ENCODE data around the gene ZNF385B. TPM values are rescaled to one million over a fixed set of nuclear protein-coding genes. Genes with fewer than 3 reads are reported as not detected.

Gene ZNF385B
- total RNA-seq, 3 donors from 2014 or later (not counting 1 experiment from before 2014, with no cell fraction given): 0.54 TPM; not detected in 2

- DNase-seq (no peak), ATAC-seq (no peak)
- H3K27ac ChIP-seq (ENCODE audit: low read length): no peak overlapping the region
- H3K4me3 ChIP-seq (ENCODE audit: low read length): no peak overlapping the region
- H3K36me3 ChIP-seq (ENCODE audit: control insufficient read depth, insufficient read depth, low read length): no peaks in the 10 kb centered on the region
- H3K9me3 ChIP-seq (ENCODE audit: control insufficient read depth, insufficient read depth, low read length): no peaks in the 10 kb centered on the region
- H3K4me1 ChIP-seq (ENCODE audit: control insufficient read depth, insufficient read depth, low read length): no peaks in the 10 kb centered on the region
- Mint-ChIP-seq H3K9me3 (no peaks in the 10 kb centered on the region), H3K4me1 (no peaks in the 10 kb centered on the region), H3K27ac (no peak overlapping the region), H3K4me3 (no peak overlapping the region), H3K36me3 (no peaks in the 10 kb centered on the region), H3K27me3 (ENCODE audit: low read depth in 2 of 2) (peaks cover 25 to 30% of the 10 kb centered on the region in 2 donors)
- 100% methylated on average over 1 of the region's 3 CpGs for WGBS (ENCODE audit: insufficient coverage)
- no peak for TF ChIP-seq CTCF (IDR thresholded peaks at IDR 0.05)
- intact Hi-C loops (cut with micrococcal nuclease): no loop called here
- H3K27me3 ChIP-seq (ENCODE audit: control insufficient read depth, insufficient read depth, low read length): peaks cover 2% of the 10 kb centered on the region
Measured at GRCh38 chr2:179412112-179412511, 449.3 kb downstream of the ZNF385B start.

GRCh38 chr2:179410552-179411356, 450.7 kb downstream of the ZNF385B start:
- H3K4me3 ChIP-seq (ENCODE audit: low read length): no peak overlapping the region
- H3K36me3 Mint-ChIP-seq: no peaks in the 10 kb centered on the region
- intact Hi-C loops (cut with micrococcal nuclease): no loop called here
- no peaks in the 10 kb centered on the region for H3K36me3 ChIP-seq (ENCODE audit: control insufficient read depth, insufficient read depth, low read length)
- H3K27ac ChIP-seq (ENCODE audit: low read length): no peak overlapping the region
- H3K27me3 Mint-ChIP-seq (ENCODE audit: low read depth in 2 of 2): peaks cover 25 to 28% of the 10 kb centered on the region in 2 donors
- no peak overlapping the region for H3K4me3 Mint-ChIP-seq
- H3K9me3 ChIP-seq (ENCODE audit: control insufficient read depth, insufficient read depth, low read length): no peaks in the 10 kb centered on the region
- no peaks in the 10 kb centered on the region for H3K9me3 Mint-ChIP-seq
- DNase-seq: peak in 1 of 2 donors; percentile 50
- H3K4me1 ChIP-seq (ENCODE audit: control insufficient read depth, insufficient read depth, low read length): no peaks in the 10 kb centered on the region
- no peak overlapping the region for H3K27ac Mint-ChIP-seq
- 24% methylated on average over 8 of the region's 8 CpGs for WGBS (ENCODE audit: insufficient coverage)
- H3K4me1 Mint-ChIP-seq: no peaks in the 10 kb centered on the region
- peaks cover 3% of the 10 kb centered on the region for H3K27me3 ChIP-seq (ENCODE audit: control insufficient read depth, insufficient read depth, low read length)
- ATAC-seq: peak in 2 of 3 donors; percentile 38 to 58
- TF ChIP-seq CTCF (IDR thresholded peaks at IDR 0.05): peak; percentile 62

GRCh38 chr2:179403624-179404023, 457.8 kb downstream of the ZNF385B start:
- no peak overlapping the region for H3K4me3 ChIP-seq (ENCODE audit: low read length)
- Mint-ChIP-seq H3K9me3 (no peaks in the 10 kb centered on the region), H3K27me3 (ENCODE audit: low read depth in 2 of 2) (peaks cover 13 to 16% of the 10 kb centered on the region in 2 donors), H3K27ac (no peak overlapping the region), H3K36me3 (no peaks in the 10 kb centered on the region), H3K4me1 (no peaks in the 10 kb centered on the region), H3K4me3 (no peak overlapping the region)
- no peak for TF ChIP-seq CTCF (IDR thresholded peaks at IDR 0.05)
- ATAC-seq (no peak), DNase-seq (no peak)
- intact Hi-C loops (cut with micrococcal nuclease): no loop called here
- H3K4me1 ChIP-seq (ENCODE audit: control insufficient read depth, insufficient read depth, low read length): no peaks in the 10 kb centered on the region
- H3K27me3 ChIP-seq (ENCODE audit: control insufficient read depth, insufficient read depth, low read length): peaks cover 3% of the 10 kb centered on the region
- no peaks in the 10 kb centered on the region for H3K36me3 ChIP-seq (ENCODE audit: control insufficient read depth, insufficient read depth, low read length)
- H3K9me3 ChIP-seq (ENCODE audit: control insufficient read depth, insufficient read depth, low read length): no peaks in the 10 kb centered on the region
- no peak overlapping the region for H3K27ac ChIP-seq (ENCODE audit: low read length)

- no peaks in the 10 kb centered on the region for H3K9me3 Mint-ChIP-seq
- no peak overlapping the region for H3K4me3 Mint-ChIP-seq
- 80% methylated on average over 1 of the region's 2 CpGs for WGBS (ENCODE audit: insufficient coverage)
- no peak for DNase-seq
- Histone ChIP-seq H3K27ac (ENCODE audit: low read length) (no peak overlapping the region), H3K36me3 (ENCODE audit: control insufficient read depth, insufficient read depth, low read length) (no peaks in the 10 kb centered on the region), H3K9me3 (ENCODE audit: control insufficient read depth, insufficient read depth, low read length) (no peaks in the 10 kb centered on the region), H3K4me3 (ENCODE audit: low read length) (no peak overlapping the region), H3K27me3 (ENCODE audit: control insufficient read depth, insufficient read depth, low read length) (no peaks in the 10 kb centered on the region), H3K4me1 (ENCODE audit: control insufficient read depth, insufficient read depth, low read length) (no peaks in the 10 kb centered on the region)
- H3K27me3 Mint-ChIP-seq (ENCODE audit: low read depth in 2 of 2): no peaks in the 10 kb centered on the region
- no peak for ATAC-seq
- no peaks in the 10 kb centered on the region for H3K4me1 Mint-ChIP-seq
- H3K27ac Mint-ChIP-seq: no peak overlapping the region
- no peak for TF ChIP-seq CTCF (IDR thresholded peaks at IDR 0.05)
- H3K36me3 Mint-ChIP-seq: no peaks in the 10 kb centered on the region
- intact Hi-C loops (cut with micrococcal nuclease): no loop called here
Measured at GRCh38 chr2:179393481-179393880, 467.9 kb downstream of the ZNF385B start.
